ENCODE results near the gene UGT1A7.
"Not testable (repeated sequence)": the region's sequence is repeated elsewhere in the genome, so short reads cannot be mapped to it uniquely, and the experiment has no call there.

UGT1A7 gene

GRCh38 chr2:233680361-233681045 lies 1.2 kb upstream of the UGT1A7 start:
- no peak for DNase-seq (ENCODE audit: low spot score)

GRCh38 chr2:233684640-233685039 lies 2.9 kb downstream of the UGT1A7 start:
- no peak for DNase-seq (ENCODE audit: low spot score)

- no peak for DNase-seq (ENCODE audit: low spot score)
Measured at GRCh38 chr2:233686928-233687327, 5.2 kb downstream of the UGT1A7 start.

GRCh38 chr2:233688341-233688740 lies 6.6 kb downstream of the UGT1A7 start:
- no peak for DNase-seq (ENCODE audit: low spot score)

GRCh38 chr2:233689031-233689430 lies 7.3 kb downstream of the UGT1A7 start:
- DNase-seq (ENCODE audit: low spot score): no peak

- DNase-seq (ENCODE audit: low spot score): no peak
Measured at GRCh38 chr2:233689501-233689900, 7.8 kb downstream of the UGT1A7 start.

- DNase-seq (ENCODE audit: low spot score): no peak
Measured at GRCh38 chr2:233690444-233690843, 8.7 kb downstream of the UGT1A7 start.

GRCh38 chr2:233691443-233692433 lies 10.0 kb downstream of the UGT1A7 start:
- DNase-seq (ENCODE audit: low spot score): no peak

- DNase-seq (ENCODE audit: low spot score): no peak
Measured at GRCh38 chr2:233692648-233693047, 10.9 kb downstream of the UGT1A7 start, which contains the start of gene UGT1A6. Gene UGT1A6 (plus strand): TSS chr2:233692890. CDS start chr2:233693005, 115 bp downstream.

- no peak for DNase-seq (ENCODE audit: low spot score)
Measured at GRCh38 chr2:233693963-233694362, 12.3 kb downstream of the UGT1A7 start.

- no peak for DNase-seq (ENCODE audit: low spot score)
Measured at GRCh38 chr2:233698740-233699139, 17.0 kb downstream of the UGT1A7 start.

- no peak for DNase-seq (ENCODE audit: low spot score)
Measured at GRCh38 chr2:233699424-233700027, 17.8 kb downstream of the UGT1A7 start.

- DNase-seq (ENCODE audit: low spot score): no peak
Measured at GRCh38 chr2:233700028-233700635, 18.4 kb downstream of the UGT1A7 start.

- not testable (repeated sequence) for DNase-seq (ENCODE audit: low spot score)
Measured at GRCh38 chr2:233700842-233701241, 19.1 kb downstream of the UGT1A7 start.

GRCh38 chr2:233702238-233702637 lies 20.5 kb downstream of the UGT1A7 start:
- no peak for DNase-seq (ENCODE audit: low spot score)

- DNase-seq (ENCODE audit: low spot score): no peak
Measured at GRCh38 chr2:233705911-233706506, 24.3 kb downstream of the UGT1A7 start.

GRCh38 chr2:233706720-233707119 lies 25.0 kb downstream of the UGT1A7 start:
- no peak for DNase-seq (ENCODE audit: low spot score)

- no peak for DNase-seq (ENCODE audit: low spot score)
Measured at GRCh38 chr2:233707940-233708644, 26.4 kb downstream of the UGT1A7 start.

- DNase-seq (ENCODE audit: low spot score): no peak
Measured at GRCh38 chr2:233708942-233709341, 27.2 kb downstream of the UGT1A7 start.

- DNase-seq (ENCODE audit: low spot score): peak; percentile 56
Measured at GRCh38 chr2:233711312-233712008, 29.8 kb downstream of the UGT1A7 start.

Measured in HuH-7.5 (cell line).